NB4 (cell line): Measurements from ENCODE around the gene OLFML2B.

Experiments used
- DNase-seq: peaks from one replicate; pipeline ENCODE4 v3.0.0; 2010; ENCODE audit warnings: low read depth
- H3K4me3 ChIP-seq: one replicate; pipeline ENCODE4 v1.5.1; 2011; ENCODE audit warnings: mild to moderate bottlenecking, low read depth, low read length, moderate library complexity
- MYC ChIP-seq: IDR thresholded peaks from 2 replicates; pipeline ENCODE4 v1.6.1; 2011; ENCODE audit warnings: low read depth, low read length
- POLR2A ChIP-seq: IDR thresholded peaks from 2 replicates; pipeline ENCODE4 v1.6.1; 2011; ENCODE audit warnings: mild to moderate bottlenecking; ENCODE audit not compliant: insufficient read length; ENCODE audit errors: extremely low read depth
- TF ChIP-seq, protein P1 (sequence below): IDR thresholded peaks from 2 replicates; pipeline ENCODE4 v1.6.1; 2011; ENCODE audit warnings: low read depth, low read length
- TF ChIP-seq, protein P2 (sequence below): IDR thresholded peaks from one replicate; pipeline ENCODE4 v1.5.1; 2012; ENCODE audit warnings: low read depth, low read length

OLFML2B gene

DNA sequence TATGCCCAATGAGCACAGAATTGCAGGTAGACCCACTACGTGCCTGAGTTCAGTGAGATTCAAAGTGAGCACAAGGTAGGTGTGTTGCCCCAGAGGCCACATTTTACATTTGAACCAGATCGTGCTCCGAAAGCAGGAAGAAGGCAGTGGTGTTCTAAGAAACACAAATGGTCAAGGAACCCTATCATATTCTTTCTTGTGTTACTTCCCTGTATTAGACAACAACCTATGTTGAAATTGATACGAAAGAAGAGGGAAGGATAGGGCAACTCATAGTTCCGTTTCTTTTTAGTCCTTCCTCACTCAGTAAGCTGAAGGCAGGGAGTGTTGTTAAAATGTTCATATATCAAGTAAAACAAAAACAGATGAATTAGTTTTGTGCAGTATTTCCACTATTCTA lies 33.9 kb downstream of the OLFML2B start:
- DNase-seq, result peak; percentile 38
- TF ChIP-seq, protein P1, sequence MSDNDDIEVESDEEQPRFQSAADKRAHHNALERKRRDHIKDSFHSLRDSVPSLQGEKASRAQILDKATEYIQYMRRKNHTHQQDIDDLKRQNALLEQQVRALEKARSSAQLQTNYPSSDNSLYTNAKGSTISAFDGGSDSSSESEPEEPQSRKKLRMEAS, result no peak
- TF ChIP-seq POLR2A (no peak), MYC (no peak)
- TF ChIP-seq, protein P2, sequence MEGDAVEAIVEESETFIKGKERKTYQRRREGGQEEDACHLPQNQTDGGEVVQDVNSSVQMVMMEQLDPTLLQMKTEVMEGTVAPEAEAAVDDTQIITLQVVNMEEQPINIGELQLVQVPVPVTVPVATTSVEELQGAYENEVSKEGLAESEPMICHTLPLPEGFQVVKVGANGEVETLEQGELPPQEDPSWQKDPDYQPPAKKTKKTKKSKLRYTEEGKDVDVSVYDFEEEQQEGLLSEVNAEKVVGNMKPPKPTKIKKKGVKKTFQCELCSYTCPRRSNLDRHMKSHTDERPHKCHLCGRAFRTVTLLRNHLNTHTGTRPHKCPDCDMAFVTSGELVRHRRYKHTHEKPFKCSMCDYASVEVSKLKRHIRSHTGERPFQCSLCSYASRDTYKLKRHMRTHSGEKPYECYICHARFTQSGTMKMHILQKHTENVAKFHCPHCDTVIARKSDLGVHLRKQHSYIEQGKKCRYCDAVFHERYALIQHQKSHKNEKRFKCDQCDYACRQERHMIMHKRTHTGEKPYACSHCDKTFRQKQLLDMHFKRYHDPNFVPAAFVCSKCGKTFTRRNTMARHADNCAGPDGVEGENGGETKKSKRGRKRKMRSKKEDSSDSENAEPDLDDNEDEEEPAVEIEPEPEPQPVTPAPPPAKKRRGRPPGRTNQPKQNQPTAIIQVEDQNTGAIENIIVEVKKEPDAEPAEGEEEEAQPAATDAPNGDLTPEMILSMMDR, result no peak
- no peak overlapping the region for H3K4me3 ChIP-seq

DNA sequence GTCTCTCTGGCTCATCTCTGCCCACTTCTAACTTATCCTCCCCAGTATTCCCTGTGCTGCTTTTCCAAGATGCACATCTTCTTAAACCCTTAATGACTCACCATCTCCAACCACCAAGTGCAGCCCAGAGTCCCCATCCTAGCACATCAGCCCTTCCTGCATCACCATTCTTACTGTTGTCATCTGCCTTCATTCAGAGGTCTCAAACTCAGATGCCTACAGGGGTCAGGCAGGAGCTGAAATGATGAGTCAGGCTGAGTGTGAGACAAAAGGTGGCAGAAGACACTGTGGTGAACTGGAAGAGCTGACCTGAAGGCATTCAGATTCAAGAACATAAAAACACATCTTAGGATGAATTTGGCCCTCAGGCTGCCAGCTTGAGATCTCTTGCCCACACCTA lies 34.6 kb downstream of the OLFML2B start:
- no peak for TF ChIP-seq MYC
- TF ChIP-seq, protein P2, result no peak
- no peak for TF ChIP-seq POLR2A
- TF ChIP-seq, protein P1, result no peak
- no peak overlapping the region for H3K4me3 ChIP-seq
- DNase-seq, result peak; percentile 24

DNA sequence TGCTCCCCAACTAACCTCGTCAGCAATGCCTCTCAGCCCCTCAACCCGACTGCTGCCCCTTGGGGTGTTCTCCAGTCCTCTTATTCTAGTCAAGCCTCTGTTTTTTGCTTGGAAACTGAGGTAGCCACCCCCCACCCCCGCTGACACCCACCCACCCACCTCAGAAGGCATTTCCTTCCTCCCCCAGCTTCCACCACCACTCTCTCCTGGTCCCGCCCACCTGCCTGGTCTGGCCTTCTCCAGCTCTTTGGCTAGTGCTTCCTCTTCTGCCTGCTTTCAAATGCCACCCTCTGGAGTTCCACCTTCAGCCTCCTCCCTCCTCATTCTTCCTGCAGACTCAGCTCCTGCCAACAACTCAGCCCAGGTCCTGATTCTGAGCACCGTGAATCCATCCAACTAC lies 35.3 kb downstream of the OLFML2B start:
- DNase-seq, result peak; percentile 14
- TF ChIP-seq, protein P1, result no peak
- TF ChIP-seq POLR2A (no peak), MYC (no peak)
- TF ChIP-seq, protein P2, result no peak
- no peak overlapping the region for H3K4me3 ChIP-seq

DNA sequence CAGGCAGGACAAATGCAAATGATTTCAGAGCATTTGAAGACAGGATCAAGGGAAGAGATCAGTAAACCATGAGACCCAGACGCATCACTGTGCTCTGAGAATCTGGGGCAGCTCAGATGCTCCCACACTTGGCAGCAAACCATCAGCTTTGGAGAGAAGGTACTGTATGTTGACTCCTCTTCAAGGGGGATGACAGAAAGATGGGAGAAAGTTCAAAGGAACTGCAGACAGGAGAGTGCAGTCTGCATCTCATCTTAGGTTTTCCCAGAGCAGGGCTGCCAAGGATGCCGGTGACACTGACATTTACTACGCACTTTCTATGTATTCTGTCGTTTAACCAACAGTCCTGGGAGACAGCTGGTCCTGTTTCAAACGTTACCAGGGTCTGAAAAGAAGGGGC lies 35.8 kb downstream of the OLFML2B start:
- TF ChIP-seq POLR2A (no peak), MYC (no peak)
- TF ChIP-seq, protein P2, result no peak
- TF ChIP-seq, protein P1, result no peak
- no peak overlapping the region for H3K4me3 ChIP-seq
- no peak for DNase-seq

DNA sequence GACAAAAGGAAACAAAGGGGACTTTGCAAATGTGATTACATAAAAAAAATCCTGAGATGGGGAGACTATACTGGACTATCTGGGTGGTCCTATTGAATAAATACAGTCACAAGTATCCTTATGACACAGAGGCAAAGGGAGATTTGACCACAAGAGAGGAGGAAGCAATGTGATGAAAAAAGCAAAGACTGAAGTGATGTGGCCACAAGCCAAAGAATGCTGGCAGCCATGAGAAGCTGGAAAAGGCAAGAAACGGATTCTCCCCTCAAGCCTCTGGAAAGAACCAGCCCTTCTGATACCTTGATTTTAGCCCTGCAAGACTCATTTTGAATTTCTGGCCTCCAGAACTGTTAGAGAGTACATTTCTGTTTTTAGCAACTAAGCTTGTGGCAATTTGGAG lies 36.4 kb downstream of the OLFML2B start:
- DNase-seq, result no peak
- no peak overlapping the region for H3K4me3 ChIP-seq
- TF ChIP-seq MYC (no peak), POLR2A (no peak)
- TF ChIP-seq, protein P1, result no peak
- TF ChIP-seq, protein P2, result no peak

DNA sequence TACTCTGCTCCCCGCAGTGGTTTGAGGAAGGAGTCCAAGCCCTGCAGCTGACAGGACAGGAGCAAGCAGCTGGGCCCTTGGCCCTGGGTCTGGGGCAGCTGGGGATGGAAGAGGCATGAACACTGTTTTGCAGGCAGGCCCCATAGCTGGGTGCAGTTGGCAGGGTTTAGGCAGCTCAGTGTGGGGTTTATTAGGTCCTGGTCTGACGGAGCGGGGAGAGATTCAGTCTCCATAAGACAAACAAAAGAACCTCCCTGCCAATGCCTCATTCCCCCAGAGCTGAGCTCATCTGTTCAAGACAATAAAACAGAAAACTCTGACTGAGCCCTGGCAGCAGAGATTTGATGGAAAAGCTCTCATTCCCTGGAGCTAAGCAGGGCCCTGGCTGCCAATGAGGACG lies 37.3 kb downstream of the OLFML2B start:
- TF ChIP-seq MYC (no peak), POLR2A (no peak)
- TF ChIP-seq, protein P2, result no peak
- TF ChIP-seq, protein P1, result no peak
- H3K4me3 ChIP-seq, result no peak overlapping the region
- DNase-seq, result no peak
